ENCODE measurements around the gene HTRA1. TPM values are rescaled to one million over a fixed set of nuclear protein-coding genes. Genes with fewer than 3 reads are reported as not detected.

HTRA1 gene
- total RNA-seq, 1 donor from 2014 or later = 1,546 TPM

GRCh38 chr10:122504610-122504950, 43.2 kb downstream of the HTRA1 start:
- Mint-ChIP-seq H3K27ac (ENCODE audit: unreplicated experiment) (peak overlapping the region; percentile 98), H3K27me3 (ENCODE audit: unreplicated experiment) (no peaks in the 10 kb centered on the region), H3K36me3 (ENCODE audit: unreplicated experiment) (peaks cover 60% of the 10 kb centered on the region), H3K4me3 (ENCODE audit: unreplicated experiment) (peak overlapping the region; percentile 42), H3K4me1 (ENCODE audit: unreplicated experiment) (peaks cover 51% of the 10 kb centered on the region), H3K9me3 (ENCODE audit: unreplicated experiment) (no peaks in the 10 kb centered on the region)
- DNase-seq (ENCODE audit: extremely low spot score, unreplicated experiment) = peak; percentile 96
- no peak for TF ChIP-seq CTCF (IDR thresholded peaks at IDR 0.05)

- Mint-ChIP-seq H3K27ac (ENCODE audit: unreplicated experiment) (peak overlapping the region; percentile 98), H3K36me3 (ENCODE audit: unreplicated experiment) (peaks cover 65% of the 10 kb centered on the region), H3K4me3 (ENCODE audit: unreplicated experiment) (no peak overlapping the region), H3K27me3 (ENCODE audit: unreplicated experiment) (no peaks in the 10 kb centered on the region), H3K9me3 (ENCODE audit: unreplicated experiment) (no peaks in the 10 kb centered on the region), H3K4me1 (ENCODE audit: unreplicated experiment) (peaks cover 47% of the 10 kb centered on the region)
- no peak for DNase-seq (ENCODE audit: extremely low spot score, unreplicated experiment)
- TF ChIP-seq CTCF (IDR thresholded peaks at IDR 0.05) = no peak
These were observed 43.7 kb downstream of the HTRA1 start for GRCh38 chr10:122505011-122505410.

DNA sequence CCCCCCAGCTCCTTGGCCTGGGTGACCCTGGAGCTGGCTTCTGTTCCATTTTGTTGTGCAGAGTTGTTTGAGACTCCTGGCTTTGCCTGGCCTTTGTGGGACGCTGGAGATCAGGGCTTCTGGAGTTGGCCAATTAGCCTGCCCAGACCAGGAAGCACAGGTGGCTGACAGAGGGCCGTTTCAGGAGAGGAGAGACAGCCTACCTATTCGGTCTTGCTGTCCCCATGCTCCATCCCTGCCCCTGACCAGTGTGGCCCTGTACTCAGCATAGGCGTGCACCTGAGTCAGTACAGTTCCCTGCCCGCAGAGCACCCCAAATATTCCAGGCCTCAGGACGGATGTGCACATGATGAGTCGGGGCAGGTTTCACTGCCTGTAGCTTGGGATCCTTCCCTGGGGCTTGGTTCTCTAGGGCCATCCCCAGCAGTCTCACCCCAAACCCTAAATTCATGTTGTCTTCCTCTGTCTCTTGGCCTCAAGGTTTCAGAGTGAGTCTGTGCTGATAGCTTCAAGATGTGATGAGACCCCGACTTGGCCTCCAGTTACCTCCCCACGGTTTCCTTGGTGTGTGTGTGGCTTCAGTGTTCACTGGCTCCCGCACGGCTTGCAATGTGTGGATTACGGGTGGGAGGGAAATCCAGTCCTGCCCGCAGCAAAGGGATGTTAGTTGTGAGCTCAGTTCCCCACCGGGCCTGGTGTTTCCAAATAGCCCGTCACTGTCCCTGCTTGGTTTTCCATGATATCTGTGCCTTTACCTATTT, 44.7 kb downstream of the HTRA1 start:
- H3K4me3 Mint-ChIP-seq (ENCODE audit: unreplicated experiment) = no peak overlapping the region
- TF ChIP-seq CTCF (IDR thresholded peaks at IDR 0.05) = no peak
- H3K9me3 Mint-ChIP-seq (ENCODE audit: unreplicated experiment) = no peaks in the 10 kb centered on the region
- H3K4me1 Mint-ChIP-seq (ENCODE audit: unreplicated experiment) = peaks cover 40% of the 10 kb centered on the region
- H3K27ac Mint-ChIP-seq (ENCODE audit: unreplicated experiment) = peak overlapping the region; percentile 68
- H3K36me3 Mint-ChIP-seq (ENCODE audit: unreplicated experiment) = peaks cover 70% of the 10 kb centered on the region
- DNase-seq (ENCODE audit: extremely low spot score, unreplicated experiment) = no peak
- no peaks in the 10 kb centered on the region for H3K27me3 Mint-ChIP-seq (ENCODE audit: unreplicated experiment)

DNA sequence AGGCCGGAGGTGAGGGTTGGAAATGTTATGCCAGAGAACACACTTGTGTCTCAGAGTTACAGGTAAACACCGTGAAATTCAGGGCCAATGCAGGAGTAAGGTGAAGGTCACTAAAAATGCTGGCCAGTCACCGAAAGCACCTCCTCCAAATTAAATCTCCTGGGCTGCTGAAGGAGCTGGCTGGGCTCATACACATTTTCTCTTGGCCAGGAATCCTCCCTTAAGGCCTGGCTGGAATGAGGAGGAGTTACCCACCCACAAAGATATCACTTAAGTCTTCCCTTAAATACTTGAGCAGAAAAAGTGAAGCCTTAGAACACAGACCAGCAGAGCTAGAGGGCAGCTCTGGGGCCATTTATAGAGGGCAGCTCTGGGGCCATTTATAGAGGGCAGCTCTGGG, 46.3 kb downstream of the HTRA1 start:
- Mint-ChIP-seq H3K27me3 (ENCODE audit: unreplicated experiment) (no peaks in the 10 kb centered on the region), H3K4me1 (ENCODE audit: unreplicated experiment) (peaks cover 34% of the 10 kb centered on the region), H3K36me3 (ENCODE audit: unreplicated experiment) (peaks cover 65% of the 10 kb centered on the region), H3K4me3 (ENCODE audit: unreplicated experiment) (no peak overlapping the region), H3K27ac (ENCODE audit: unreplicated experiment) (peak overlapping the region; percentile 49), H3K9me3 (ENCODE audit: unreplicated experiment) (no peaks in the 10 kb centered on the region)
- no peak for DNase-seq (ENCODE audit: extremely low spot score, unreplicated experiment)
- no peak for TF ChIP-seq CTCF (IDR thresholded peaks at IDR 0.05)

- no peak for DNase-seq (ENCODE audit: extremely low spot score, unreplicated experiment)
- Mint-ChIP-seq H3K27ac (ENCODE audit: unreplicated experiment) (no peak overlapping the region), H3K27me3 (ENCODE audit: unreplicated experiment) (no peaks in the 10 kb centered on the region), H3K4me1 (ENCODE audit: unreplicated experiment) (peaks cover 30% of the 10 kb centered on the region), H3K4me3 (ENCODE audit: unreplicated experiment) (no peak overlapping the region), H3K36me3 (ENCODE audit: unreplicated experiment) (peaks cover 64% of the 10 kb centered on the region), H3K9me3 (ENCODE audit: unreplicated experiment) (no peaks in the 10 kb centered on the region)
- no peak for TF ChIP-seq CTCF (IDR thresholded peaks at IDR 0.05)
These were observed 46.7 kb downstream of the HTRA1 start for GRCh38 chr10:122508021-122508420.

Data from osteocyte (in vitro differentiated cells).